ENCODE measurements around the gene TRIM14. TPM values are rescaled to one million over a fixed set of nuclear protein-coding genes. Genes with fewer than 3 reads are reported as not detected.
"Not testable (repeated sequence)": the region's sequence is repeated elsewhere in the genome, so short reads cannot be mapped to it uniquely, and the experiment has no call there.

TRIM14 gene
- total RNA-seq, 6 experiments from 2014 or later = 34.6 to 38.2 (median 36.0) TPM

DNA sequence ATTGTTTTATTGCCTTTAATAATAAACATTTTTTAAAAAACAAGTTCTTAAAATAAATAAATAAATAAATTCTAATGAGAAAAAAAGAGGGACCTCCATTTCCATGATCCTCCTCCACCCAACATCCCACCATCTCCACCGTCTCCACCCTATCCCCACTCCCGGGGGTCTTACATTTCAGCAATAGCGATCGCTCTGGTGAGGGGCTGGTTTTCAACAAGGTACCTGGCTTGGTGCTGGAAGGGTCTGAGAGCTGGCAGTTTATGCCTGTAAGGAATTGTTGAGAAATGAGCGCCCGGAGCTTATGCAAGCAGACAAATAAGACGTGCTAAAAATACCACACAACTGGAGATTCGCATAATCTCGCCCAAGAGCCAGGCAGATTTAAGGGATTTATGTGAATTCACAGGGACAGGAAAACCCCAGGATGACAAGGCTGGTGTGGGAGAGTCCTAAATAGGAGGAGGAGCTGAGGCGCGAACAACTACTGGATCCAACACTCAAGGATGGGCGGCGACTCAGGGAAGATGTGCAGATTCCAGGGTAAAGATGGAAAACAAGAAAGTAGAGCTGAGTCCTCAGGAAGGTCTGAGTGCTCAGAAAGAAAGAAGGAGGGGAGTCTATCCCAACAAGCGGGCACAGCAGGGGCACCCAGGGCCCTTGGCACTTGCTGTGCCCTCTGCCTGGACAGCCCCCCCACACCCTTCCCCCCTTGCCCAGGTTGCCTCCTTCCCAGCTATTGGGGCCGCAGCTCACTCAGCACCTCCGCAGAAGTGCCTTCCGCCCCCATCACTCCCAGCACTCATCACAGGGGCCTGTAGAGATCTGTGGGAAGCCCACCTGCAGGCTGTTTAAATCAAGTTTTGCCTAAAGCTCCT is 27.0 kb downstream of the TRIM14 start:
- H3K27me3 Mint-ChIP-seq (ENCODE audit: insufficient read depth) = peaks cover 2% of the 10 kb centered on the region
- no peaks in the 10 kb centered on the region for H3K9me3 Mint-ChIP-seq
- H3K36me3 Mint-ChIP-seq (ENCODE audit: low read depth) = peaks cover 10% of the 10 kb centered on the region
- H3K27ac Mint-ChIP-seq = no peak overlapping the region
- no peak overlapping the region for H3K4me3 Mint-ChIP-seq
- no peaks in the 10 kb centered on the region for H3K4me1 Mint-ChIP-seq (ENCODE audit: low read depth)
- no peak for TF ChIP-seq CTCF (IDR thresholded peaks at IDR 0.05)
- no peak for DNase-seq

DNA sequence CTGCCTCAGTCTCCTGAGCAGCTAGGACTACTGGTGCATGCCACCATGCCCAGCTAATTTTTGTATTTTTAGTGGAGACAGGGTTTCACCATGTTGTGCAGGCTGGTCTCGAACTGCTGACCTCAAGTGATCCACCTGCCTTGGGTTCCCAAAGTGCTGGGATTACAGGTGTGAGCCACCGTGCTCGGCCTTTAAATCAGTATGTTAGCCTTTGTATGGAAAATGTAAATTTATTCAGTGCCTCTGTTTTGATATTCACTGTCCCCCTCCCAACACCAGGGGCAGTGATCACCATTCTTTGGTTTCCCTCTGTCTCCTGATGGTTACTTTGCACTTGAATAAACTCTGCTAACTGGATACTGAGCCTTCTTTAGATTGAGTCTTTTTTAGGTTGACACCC is 28.3 kb downstream of the TRIM14 start:
- H3K36me3 Mint-ChIP-seq (ENCODE audit: low read depth) = peaks cover 17% of the 10 kb centered on the region
- H3K27ac Mint-ChIP-seq; H3K4me3 Mint-ChIP-seq; H3K27me3 Mint-ChIP-seq (ENCODE audit: insufficient read depth); H3K9me3 Mint-ChIP-seq; DNase-seq; H3K4me1 Mint-ChIP-seq (ENCODE audit: low read depth): not testable (repeated sequence)

GRCh38 chr9:98087420-98088354 is 31.3 kb downstream of the TRIM14 start:
- Mint-ChIP-seq H3K4me1 (ENCODE audit: low read depth) (peaks cover 13% of the 10 kb centered on the region; the same call in 1 of the 2 replicates), H3K36me3 (ENCODE audit: low read depth) (peaks cover 23% of the 10 kb centered on the region), H3K27me3 (ENCODE audit: insufficient read depth) (peaks cover 3% of the 10 kb centered on the region), H3K9me3 (no peaks in the 10 kb centered on the region), H3K4me3 (no peak overlapping the region), H3K27ac (no peak overlapping the region)
- TF ChIP-seq CTCF (IDR thresholded peaks at IDR 0.05) = no peak
- no peak for DNase-seq

DNA sequence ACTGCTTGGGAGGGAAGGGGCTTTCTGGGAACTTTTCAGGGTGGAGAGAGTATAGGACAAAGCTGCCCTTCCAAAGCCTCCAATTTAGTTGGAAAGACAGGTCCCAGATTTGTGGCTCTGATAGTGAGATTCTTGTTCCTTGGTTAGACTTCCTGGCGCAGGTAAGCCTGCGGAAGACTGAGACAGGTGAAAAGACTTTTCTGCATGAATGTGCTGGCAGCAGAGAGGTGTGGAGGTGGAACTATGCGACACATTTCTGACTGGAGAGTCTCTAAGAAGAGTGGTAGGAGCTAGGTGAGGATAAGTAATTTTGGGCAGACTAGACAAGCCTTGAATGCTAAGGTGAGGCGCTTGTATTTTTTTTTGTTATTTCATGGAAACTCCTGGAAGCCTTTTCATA is 32.6 kb downstream of the TRIM14 start:
- H3K36me3 Mint-ChIP-seq (ENCODE audit: low read depth) = peaks cover 35% of the 10 kb centered on the region
- H3K4me3 Mint-ChIP-seq = no peak overlapping the region
- no peak for TF ChIP-seq CTCF (IDR thresholded peaks at IDR 0.05)
- peaks cover 3% of the 10 kb centered on the region for H3K27me3 Mint-ChIP-seq (ENCODE audit: insufficient read depth)
- H3K9me3 Mint-ChIP-seq = no peaks in the 10 kb centered on the region
- H3K4me1 Mint-ChIP-seq (ENCODE audit: low read depth) = peaks cover 25% of the 10 kb centered on the region
- 0 out of 2 replicates have a peak overlapping the region, but pooled peaks have one; percentile 9 for H3K27ac Mint-ChIP-seq
- DNase-seq = no peak

DNA sequence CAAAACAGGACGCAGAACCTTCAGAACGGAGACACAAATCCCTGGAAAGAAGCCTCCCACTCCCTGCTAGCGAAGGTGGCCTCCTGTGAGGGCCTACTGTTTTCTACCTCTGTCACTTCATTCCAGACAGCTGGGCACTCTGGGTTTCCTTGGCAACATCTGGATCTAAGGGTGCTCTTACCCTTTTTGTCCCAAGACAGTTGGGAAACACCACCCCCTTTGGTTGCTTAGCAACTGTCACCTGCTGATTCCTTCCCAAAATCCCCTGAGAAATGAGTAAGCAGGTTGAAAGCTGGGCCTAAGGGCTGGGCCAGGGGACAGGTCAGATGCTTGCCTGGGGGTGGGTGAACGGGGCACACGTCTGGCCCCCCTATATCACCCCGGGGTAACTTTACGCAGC is 33.1 kb downstream of the TRIM14 start:
- H3K4me1 Mint-ChIP-seq (ENCODE audit: low read depth) = peaks cover 30% of the 10 kb centered on the region
- no peak overlapping the region for H3K27ac Mint-ChIP-seq
- H3K27me3 Mint-ChIP-seq (ENCODE audit: insufficient read depth) = peaks cover 3% of the 10 kb centered on the region
- H3K36me3 Mint-ChIP-seq (ENCODE audit: low read depth) = peaks cover 39% of the 10 kb centered on the region
- H3K9me3 Mint-ChIP-seq = no peaks in the 10 kb centered on the region
- H3K4me3 Mint-ChIP-seq = no peak overlapping the region
- no peak for TF ChIP-seq CTCF (IDR thresholded peaks at IDR 0.05)
- no peak for DNase-seq

Data from HFFc6 (cell line).